Nephron progenitor cell (in vitro differentiated cells): Measurements from ENCODE around the gene GRIK4.

ENCODE experiments used
- DNase-seq: peaks from one replicate; pipeline ENCODE4 v3.0.0; 2021
- H3K27ac Mint-ChIP-seq: 2 replicates; pipeline ENCODE4 v1.8.0; 2021; ENCODE audit warnings: mild to moderate bottlenecking, moderate library complexity, mixed read lengths
- H3K27me3 Mint-ChIP-seq: 2 replicates; pipeline ENCODE4 v1.8.0; 2021; ENCODE audit warnings: mild to moderate bottlenecking, low read depth, mixed read lengths; ENCODE audit not compliant: poor library complexity
- H3K36me3 Mint-ChIP-seq: 2 replicates; pipeline ENCODE4 v1.8.0; 2021; ENCODE audit warnings: low read depth, mixed read lengths
- H3K4me1 Mint-ChIP-seq: 2 replicates; pipeline ENCODE4 v1.8.0; 2021; ENCODE audit warnings: mixed read lengths
- H3K4me3 Mint-ChIP-seq: 2 replicates; pipeline ENCODE4 v1.8.0; 2021; ENCODE audit warnings: mild to moderate bottlenecking, moderate library complexity, mixed read lengths
- H3K9me3 Mint-ChIP-seq: 2 replicates; pipeline ENCODE4 v1.8.0; 2021; ENCODE audit warnings: mild to moderate bottlenecking, moderate library complexity, mixed read lengths
- CTCF ChIP-seq: fragments of 200-600 bp; sonication (generic); IDR thresholded peaks from 2 replicates; pipeline ENCODE4 v1.5.0; 2021; ENCODE audit warnings: antibody characterized with exemption

The GRIK4 gene

GRCh38 chr11:120632579-120632978 is 121.0 kb downstream of the GRIK4 start:
- H3K27me3 Mint-ChIP-seq, result peaks cover 40% of the 10 kb centered on the region
- no peak for DNase-seq
- no peak overlapping the region for H3K27ac Mint-ChIP-seq
- no peak overlapping the region for H3K4me3 Mint-ChIP-seq
- H3K9me3 Mint-ChIP-seq, result no peaks in the 10 kb centered on the region
- TF ChIP-seq CTCF, result no peak
- H3K4me1 Mint-ChIP-seq, result peaks cover 27% of the 10 kb centered on the region
- H3K36me3 Mint-ChIP-seq, result no peaks in the 10 kb centered on the region

- no peak overlapping the region for H3K4me3 Mint-ChIP-seq
- peak overlapping the region; percentile 59 for H3K27ac Mint-ChIP-seq
- H3K4me1 Mint-ChIP-seq, result peaks cover 27% of the 10 kb centered on the region
- DNase-seq, result no peak
- no peaks in the 10 kb centered on the region for H3K36me3 Mint-ChIP-seq
- H3K27me3 Mint-ChIP-seq, result peaks cover 39% of the 10 kb centered on the region
- no peak for TF ChIP-seq CTCF
- no peaks in the 10 kb centered on the region for H3K9me3 Mint-ChIP-seq
Measured at GRCh38 chr11:120633616-120634393, 122.3 kb downstream of the GRIK4 start.

- Mint-ChIP-seq H3K36me3 (no peaks in the 10 kb centered on the region), H3K4me3 (no peak overlapping the region), H3K27ac (no peak overlapping the region), H3K27me3 (peaks cover 44% of the 10 kb centered on the region), H3K9me3 (no peaks in the 10 kb centered on the region), H3K4me1 (peaks cover 26% of the 10 kb centered on the region)
- no peak for DNase-seq
- no peak for TF ChIP-seq CTCF
Measured at GRCh38 chr11:120634706-120635105, 123.2 kb downstream of the GRIK4 start.

GRCh38 chr11:120635136-120635810 is 123.7 kb downstream of the GRIK4 start:
- no peak for DNase-seq
- Mint-ChIP-seq H3K36me3 (no peaks in the 10 kb centered on the region), H3K27me3 (peaks cover 49% of the 10 kb centered on the region), H3K4me3 (no peak overlapping the region), H3K9me3 (no peaks in the 10 kb centered on the region), H3K4me1 (peaks cover 20% of the 10 kb centered on the region), H3K27ac (no peak overlapping the region)
- no peak for TF ChIP-seq CTCF

- H3K4me3 Mint-ChIP-seq, result no peak overlapping the region
- no peak for DNase-seq
- H3K4me1 Mint-ChIP-seq, result peaks cover 11% of the 10 kb centered on the region
- no peaks in the 10 kb centered on the region for H3K9me3 Mint-ChIP-seq
- H3K36me3 Mint-ChIP-seq, result no peaks in the 10 kb centered on the region
- no peak overlapping the region for H3K27ac Mint-ChIP-seq
- no peak for TF ChIP-seq CTCF
- peaks cover 57% of the 10 kb centered on the region for H3K27me3 Mint-ChIP-seq
Measured at GRCh38 chr11:120637131-120637530, 125.6 kb downstream of the GRIK4 start.
